Stomach smooth muscle (tissue), 2 donors: ENCODE measurements around the gene NKX6-2.
"Not testable (repeated sequence)": the region's sequence is repeated elsewhere in the genome, so short reads cannot be mapped to it uniquely, and the experiment has no call there.

Source experiments
- H3K27ac ChIP-seq: one replicate; pipeline ENCODE4 v1.7.0; 2013; ENCODE audit warnings: mild to moderate bottlenecking, low read length, inconsistent platforms
- H3K27me3 ChIP-seq, 2 donors: one replicate each; pipeline ENCODE4 v1.7.0; 2013; ENCODE audit warnings: low read length in 2 of 2; ENCODE audit not compliant: insufficient read depth in 2 of 2, control insufficient read depth in 1 of 2
- H3K36me3 ChIP-seq, 2 donors: one replicate each; pipeline ENCODE4 v1.7.0; 2013; ENCODE audit warnings: low read length in 2 of 2; ENCODE audit not compliant: control insufficient read depth in 2 of 2, insufficient read depth in 2 of 2
- H3K4me1 ChIP-seq: one replicate; pipeline ENCODE4 v1.7.0; 2013; ENCODE audit warnings: low read length; ENCODE audit not compliant: control insufficient read depth, insufficient read depth
- H3K4me3 ChIP-seq, 2 donors: one replicate each; pipeline ENCODE4 v1.7.0; 2013; ENCODE audit warnings: low read length in 2 of 2
- H3K9ac ChIP-seq, 2 donors: one replicate each; pipeline ENCODE4 v1.7.0; 2013; ENCODE audit warnings: low read length in 2 of 2, mild to moderate bottlenecking in 1 of 2
- H3K9me3 ChIP-seq, 2 donors: one replicate each; pipeline ENCODE4 v1.7.0; 2013; ENCODE audit warnings: low read length in 2 of 2; ENCODE audit not compliant: control insufficient read depth in 2 of 2
- donor health status: healthy.
- donor health status: Pancreatic carcinoma.

NKX6-2 gene

GRCh38 chr10:132793871-132794849, 8.2 kb upstream of the NKX6-2 start:
- no peaks in the 10 kb centered on the region for H3K4me1 ChIP-seq

GRCh38 chr10:132793213-132793612, 7.3 kb upstream of the NKX6-2 start:
- H3K9ac ChIP-seq: no peak overlapping the region
- H3K4me1 ChIP-seq: no peaks in the 10 kb centered on the region
- H3K9me3 ChIP-seq: no peaks in the 10 kb centered on the region
- no peak overlapping the region for H3K4me3 ChIP-seq
- H3K27me3 ChIP-seq: peaks cover 0 to 15% of the 10 kb centered on the region in 2 donors
- H3K27ac ChIP-seq: no peak overlapping the region
- H3K36me3 ChIP-seq: no peaks in the 10 kb centered on the region

More at GRCh38 chr10:132793871-132794849, 8.2 kb upstream of the NKX6-2 start:
- no peak overlapping the region for H3K27ac ChIP-seq
- no peak overlapping the region for H3K9ac ChIP-seq
- no peaks in the 10 kb centered on the region for H3K9me3 ChIP-seq
- H3K27me3 ChIP-seq: peaks cover 0 to 6% of the 10 kb centered on the region in 2 donors
- no peaks in the 10 kb centered on the region for H3K36me3 ChIP-seq
- no peak overlapping the region for H3K4me3 ChIP-seq

- peaks cover 2% of the 10 kb centered on the region for H3K4me1 ChIP-seq
- no peak overlapping the region for H3K4me3 ChIP-seq
- H3K36me3 ChIP-seq: no peaks in the 10 kb centered on the region
- H3K9ac ChIP-seq: no peak overlapping the region
- H3K27ac ChIP-seq: no peak overlapping the region
- H3K9me3 ChIP-seq: no peaks in the 10 kb centered on the region
- peaks cover 0 to 19% of the 10 kb centered on the region in 2 donors for H3K27me3 ChIP-seq
Measured at GRCh38 chr10:132792796-132793195, 6.8 kb upstream of the NKX6-2 start.

- H3K27me3 ChIP-seq: peaks cover 0 to 23% of the 10 kb centered on the region in 2 donors
Measured at GRCh38 chr10:132792099-132792498, 6.2 kb upstream of the NKX6-2 start.

GRCh38 chr10:132790934-132791829, 5.2 kb upstream of the NKX6-2 start:
- no peaks in the 10 kb centered on the region for H3K36me3 ChIP-seq
- no peaks in the 10 kb centered on the region for H3K9me3 ChIP-seq
- no peak overlapping the region for H3K9ac ChIP-seq
- H3K27ac ChIP-seq: no peak overlapping the region
- peaks cover 12% of the 10 kb centered on the region for H3K4me1 ChIP-seq
- H3K27me3 ChIP-seq: peaks cover 3 to 32% of the 10 kb centered on the region in 2 donors
- H3K4me3 ChIP-seq: no peak overlapping the region

More at GRCh38 chr10:132792099-132792498, 6.2 kb upstream of the NKX6-2 start:
- H3K27ac ChIP-seq, H3K4me1 ChIP-seq, H3K36me3 ChIP-seq, H3K4me3 ChIP-seq, H3K9ac ChIP-seq, H3K9me3 ChIP-seq: not testable (repeated sequence)

GRCh38 chr10:132790470-132790869, 4.5 kb upstream of the NKX6-2 start:
- no peak overlapping the region for H3K4me3 ChIP-seq
- no peak overlapping the region for H3K27ac ChIP-seq
- H3K9ac ChIP-seq: no peak overlapping the region
- no peaks in the 10 kb centered on the region for H3K9me3 ChIP-seq
- peaks cover 15% of the 10 kb centered on the region for H3K4me1 ChIP-seq
- peaks cover 3 to 36% of the 10 kb centered on the region in 2 donors for H3K27me3 ChIP-seq
- no peaks in the 10 kb centered on the region for H3K36me3 ChIP-seq

GRCh38 chr10:132789659-132790148, 3.8 kb upstream of the NKX6-2 start:
- Histone ChIP-seq H3K9ac (no peak overlapping the region), H3K4me3 (no peak overlapping the region), H3K27me3 (peaks cover 5 to 43% of the 10 kb centered on the region in 2 donors), H3K27ac (no peak overlapping the region), H3K36me3 (no peaks in the 10 kb centered on the region), H3K4me1 (peaks cover 18% of the 10 kb centered on the region), H3K9me3 (no peaks in the 10 kb centered on the region)

- peaks cover 7 to 52% of the 10 kb centered on the region in 2 donors for H3K27me3 ChIP-seq
- H3K9ac ChIP-seq: no peak overlapping the region
- H3K36me3 ChIP-seq: no peaks in the 10 kb centered on the region
Measured at GRCh38 chr10:132788831-132789219, 2.9 kb upstream of the NKX6-2 start.

GRCh38 chr10:132788180-132788830, 2.4 kb upstream of the NKX6-2 start:
- Histone ChIP-seq H3K27ac (no peak overlapping the region), H3K4me1 (peaks cover 19% of the 10 kb centered on the region), H3K27me3 (peaks cover 7 to 57% of the 10 kb centered on the region in 2 donors), H3K9me3 (peaks cover 0 to 5% of the 10 kb centered on the region in 2 donors), H3K9ac (no peak overlapping the region), H3K36me3 (peaks cover 0 to 3% of the 10 kb centered on the region in 2 donors), H3K4me3 (no peak overlapping the region)

More at GRCh38 chr10:132788831-132789219, 2.9 kb upstream of the NKX6-2 start:
- no peak overlapping the region for H3K27ac ChIP-seq
- peaks cover 0 to 5% of the 10 kb centered on the region in 2 donors for H3K9me3 ChIP-seq
- no peak overlapping the region for H3K4me3 ChIP-seq
- H3K4me1 ChIP-seq: peaks cover 19% of the 10 kb centered on the region
